Astrocyte (in vitro differentiated cells and primary cell): ENCODE data around the gene TNFRSF9.

Source experiments
- EZH2 ChIP-seq: IDR thresholded peaks from 2 replicates; pipeline ENCODE4 v1.6.1; 2012; ENCODE audit warnings: mild to moderate bottlenecking, low read length, inconsistent platforms; ENCODE audit not compliant: insufficient read depth
- TF ChIP-seq, protein P1 (sequence below): IDR thresholded peaks from 2 replicates; pipeline ENCODE4 v1.5.1; 2011; ENCODE audit warnings: low read depth, mild to moderate bottlenecking, inconsistent platforms, low read length, moderate library complexity; ENCODE audit not compliant: insufficient read depth

- TF ChIP-seq, protein P1, sequence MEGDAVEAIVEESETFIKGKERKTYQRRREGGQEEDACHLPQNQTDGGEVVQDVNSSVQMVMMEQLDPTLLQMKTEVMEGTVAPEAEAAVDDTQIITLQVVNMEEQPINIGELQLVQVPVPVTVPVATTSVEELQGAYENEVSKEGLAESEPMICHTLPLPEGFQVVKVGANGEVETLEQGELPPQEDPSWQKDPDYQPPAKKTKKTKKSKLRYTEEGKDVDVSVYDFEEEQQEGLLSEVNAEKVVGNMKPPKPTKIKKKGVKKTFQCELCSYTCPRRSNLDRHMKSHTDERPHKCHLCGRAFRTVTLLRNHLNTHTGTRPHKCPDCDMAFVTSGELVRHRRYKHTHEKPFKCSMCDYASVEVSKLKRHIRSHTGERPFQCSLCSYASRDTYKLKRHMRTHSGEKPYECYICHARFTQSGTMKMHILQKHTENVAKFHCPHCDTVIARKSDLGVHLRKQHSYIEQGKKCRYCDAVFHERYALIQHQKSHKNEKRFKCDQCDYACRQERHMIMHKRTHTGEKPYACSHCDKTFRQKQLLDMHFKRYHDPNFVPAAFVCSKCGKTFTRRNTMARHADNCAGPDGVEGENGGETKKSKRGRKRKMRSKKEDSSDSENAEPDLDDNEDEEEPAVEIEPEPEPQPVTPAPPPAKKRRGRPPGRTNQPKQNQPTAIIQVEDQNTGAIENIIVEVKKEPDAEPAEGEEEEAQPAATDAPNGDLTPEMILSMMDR: no peak
- no peak for TF ChIP-seq EZH2
Measured at GRCh38 chr1:7899741-7900140, 40.9 kb downstream of the TNFRSF9 start.
